HG02763 (cell line): ENCODE results near the gene CSNK1G1.

Experiments used
- ATAC-seq: cut with Tn5 transposase; IDR thresholded peaks from one replicate; pipeline ENCODE4 v1.9.1; 2021; ENCODE audit warnings: mild to moderate bottlenecking, moderate library complexity; ENCODE audit not compliant: unreplicated experiment

Gene CSNK1G1

GRCh38 chr15:64205202-64205601 lies 150.8 kb downstream of the CSNK1G1 start:
- no peak for ATAC-seq

GRCh38 chr15:64197425-64197824 lies 158.5 kb downstream of the CSNK1G1 start:
- ATAC-seq: no peak

- ATAC-seq: no peak
Observed at GRCh38 chr15:64193971-64194370, 162.0 kb downstream of the CSNK1G1 start.

GRCh38 chr15:64191971-64192830 lies 163.8 kb downstream of the CSNK1G1 start:
- ATAC-seq: no peak

- ATAC-seq: no peak
Observed at GRCh38 chr15:64187396-64188191, 168.4 kb downstream of the CSNK1G1 start.

GRCh38 chr15:64185146-64185911 lies 170.6 kb downstream of the CSNK1G1 start:
- no peak for ATAC-seq

GRCh38 chr15:64182859-64183370 lies 173.1 kb downstream of the CSNK1G1 start:
- ATAC-seq: no peak

- no peak for ATAC-seq
Observed at GRCh38 chr15:64180235-64180824, 175.6 kb downstream of the CSNK1G1 start.

- no peak for ATAC-seq
Observed at GRCh38 chr15:64166102-64166890, 189.7 kb downstream of the CSNK1G1 start.

- ATAC-seq: no peak
Observed at GRCh38 chr15:64164436-64164835, 191.5 kb downstream of the CSNK1G1 start.

- ATAC-seq: peak; percentile 1
Observed at GRCh38 chr15:64163659-64164362, 192.2 kb downstream of the CSNK1G1 start.

GRCh38 chr15:64162869-64163658 lies 192.9 kb downstream of the CSNK1G1 start, which contains the start of gene PPIB:
Gene PPIB (minus strand): TSS chr15:64163022. CDS start chr15:64162986, 36 bp downstream.
- ATAC-seq: peak; percentile 91

GRCh38 chr15:64162478-64162868 lies 193.5 kb downstream of the CSNK1G1 start:
- peak; percentile 19 for ATAC-seq

- ATAC-seq: no peak
Observed at GRCh38 chr15:64161688-64162477, 194.1 kb downstream of the CSNK1G1 start.

- no peak for ATAC-seq
Observed at GRCh38 chr15:64158363-64159134, 197.4 kb downstream of the CSNK1G1 start.

- ATAC-seq: no peak
Observed at GRCh38 chr15:64157599-64158125, 198.3 kb downstream of the CSNK1G1 start.
